Right atrium auricular region (tissue), 2 donors: ENCODE results near the gene SAMD4B. TPM values are rescaled to one million over a fixed set of nuclear protein-coding genes. Genes with fewer than 3 reads are reported as not detected.

Experiments
- DNase-seq: peaks from one replicate; pipeline ENCODE4 v3.0.0-alpha.2; 2019; ENCODE audit warnings: low spot score
- H3K27ac ChIP-seq, 2 donors: fragments of 200-600 bp; sonication (generic); 1 replicate in 1 of 2; 2 replicates in 1 of 2; pipeline ENCODE4 v1.5.1; 2016 to 2019
- H3K27me3 ChIP-seq, 2 donors: fragments of 200-600 bp; sonication (generic); one replicate each; pipeline versions ENCODE4 v1.5.1 to v1.6.0; 2017 to 2019
- H3K36me3 ChIP-seq: fragments of 200-600 bp; sonication (generic); one replicate; pipeline ENCODE4 v1.5.1; 2016
- H3K4me1 ChIP-seq, 2 donors: fragments of 200-600 bp; sonication (generic); one replicate each; pipeline versions ENCODE4 v1.5.1 to v1.6.0; 2017 to 2019
- H3K4me3 ChIP-seq, 2 donors: fragments of 200-600 bp; sonication (generic); 1 replicate in 1 of 2; 2 replicates in 1 of 2; pipeline ENCODE4 v1.5.1; 2017 to 2019; ENCODE audit warnings: mild to moderate bottlenecking in 1 of 2, moderate library complexity in 1 of 2
- H3K9me3 ChIP-seq, 2 donors: fragments of 200-600 bp; sonication (generic); one replicate each; pipeline ENCODE4 v1.5.1; 2019
- total RNA-seq, 2 donors: library from RNA; depleted of rRNA; stranded (reverse); fragments of >200 nt; gene quantifications; one replicate each; pipeline ENCODE4 v1.1.0, GENCODE V29; 2016
- TF ChIP-seq, protein P1 (sequence below), 2 donors: fragments of 200-600 bp; sonication (generic); IDR thresholded peaks; one replicate each; pipeline ENCODE4 v1.5.1; 2019; ENCODE audit warnings: antibody characterized with exemption in 2 of 2

SAMD4B gene
- total RNA-seq, 2 donors from 2014 or later = 48.5 to 97.6 TPM

GRCh38 chr19:39321832-39322176 is 20.4 kb upstream of the SAMD4B start:
- DNase-seq = no peak
- TF ChIP-seq, protein P1, sequence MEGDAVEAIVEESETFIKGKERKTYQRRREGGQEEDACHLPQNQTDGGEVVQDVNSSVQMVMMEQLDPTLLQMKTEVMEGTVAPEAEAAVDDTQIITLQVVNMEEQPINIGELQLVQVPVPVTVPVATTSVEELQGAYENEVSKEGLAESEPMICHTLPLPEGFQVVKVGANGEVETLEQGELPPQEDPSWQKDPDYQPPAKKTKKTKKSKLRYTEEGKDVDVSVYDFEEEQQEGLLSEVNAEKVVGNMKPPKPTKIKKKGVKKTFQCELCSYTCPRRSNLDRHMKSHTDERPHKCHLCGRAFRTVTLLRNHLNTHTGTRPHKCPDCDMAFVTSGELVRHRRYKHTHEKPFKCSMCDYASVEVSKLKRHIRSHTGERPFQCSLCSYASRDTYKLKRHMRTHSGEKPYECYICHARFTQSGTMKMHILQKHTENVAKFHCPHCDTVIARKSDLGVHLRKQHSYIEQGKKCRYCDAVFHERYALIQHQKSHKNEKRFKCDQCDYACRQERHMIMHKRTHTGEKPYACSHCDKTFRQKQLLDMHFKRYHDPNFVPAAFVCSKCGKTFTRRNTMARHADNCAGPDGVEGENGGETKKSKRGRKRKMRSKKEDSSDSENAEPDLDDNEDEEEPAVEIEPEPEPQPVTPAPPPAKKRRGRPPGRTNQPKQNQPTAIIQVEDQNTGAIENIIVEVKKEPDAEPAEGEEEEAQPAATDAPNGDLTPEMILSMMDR (IDR thresholded peaks at IDR 0.05) = no peak
- Histone ChIP-seq H3K9me3 (no peaks in the 10 kb centered on the region), H3K27me3 (no peaks in the 10 kb centered on the region), H3K4me1 (peaks cover 0 to 9% of the 10 kb centered on the region in 2 donors), H3K27ac (no peak overlapping the region), H3K4me3 (no peak overlapping the region), H3K36me3 (no peaks in the 10 kb centered on the region)

GRCh38 chr19:39324242-39324842 is 17.9 kb upstream of the SAMD4B start:
- Histone ChIP-seq H3K4me1 (peaks cover 0 to 15% of the 10 kb centered on the region in 2 donors), H3K27ac (no peak overlapping the region), H3K9me3 (no peaks in the 10 kb centered on the region), H3K36me3 (no peaks in the 10 kb centered on the region), H3K4me3 (no peak overlapping the region), H3K27me3 (no peaks in the 10 kb centered on the region)
- DNase-seq = no peak
- TF ChIP-seq, protein P1 (IDR thresholded peaks at IDR 0.05) = no peak

- DNase-seq = no peak
- H3K4me1 ChIP-seq = peaks cover 0 to 6% of the 10 kb centered on the region in 2 donors
- H3K27me3 ChIP-seq = no peaks in the 10 kb centered on the region
- TF ChIP-seq, protein P1 (IDR thresholded peaks at IDR 0.05) = no peak
- no peak overlapping the region for H3K4me3 ChIP-seq
- H3K9me3 ChIP-seq = no peaks in the 10 kb centered on the region
- H3K27ac ChIP-seq = no peak overlapping the region
- no peaks in the 10 kb centered on the region for H3K36me3 ChIP-seq
Measured at GRCh38 chr19:39325778-39326665, 16.2 kb upstream of the SAMD4B start.

DNA sequence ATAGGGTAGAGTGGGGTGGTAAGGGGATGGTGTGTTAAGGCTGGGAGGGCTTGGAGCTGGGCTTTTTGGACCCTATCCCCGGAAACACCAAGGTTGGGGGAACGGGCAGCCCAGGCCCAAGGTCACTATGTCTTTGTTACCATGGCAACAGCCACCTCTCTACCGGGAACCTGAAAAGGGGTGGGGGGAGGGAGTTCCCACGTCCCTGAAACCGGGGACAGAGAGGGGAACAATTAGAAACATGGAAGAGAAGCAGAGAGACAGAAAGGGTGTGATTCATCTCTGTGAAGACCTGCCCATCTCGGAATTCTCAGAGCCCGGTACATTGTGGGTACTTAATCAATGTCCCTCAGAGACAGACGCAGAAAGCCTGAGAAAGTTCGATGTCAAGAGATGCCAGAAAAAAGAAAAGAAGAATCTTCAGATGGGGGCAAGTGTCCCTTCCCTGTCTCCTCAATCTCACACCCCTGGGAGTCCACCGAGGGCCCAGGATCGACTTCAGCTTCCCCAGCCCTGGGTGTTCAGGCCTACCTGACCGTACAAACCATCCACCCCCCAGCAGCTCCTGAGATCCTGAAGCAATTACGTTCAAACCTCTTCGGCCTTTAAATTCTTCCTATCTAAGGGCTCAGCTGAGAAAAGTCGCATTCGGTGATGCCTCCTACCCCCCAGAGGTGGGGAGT is 14.7 kb upstream of the SAMD4B start:
- Histone ChIP-seq H3K4me1 (peaks cover 0 to 6% of the 10 kb centered on the region in 2 donors), H3K27me3 (no peaks in the 10 kb centered on the region), H3K4me3 (no peak overlapping the region), H3K27ac (no peak overlapping the region), H3K9me3 (no peaks in the 10 kb centered on the region), H3K36me3 (no peaks in the 10 kb centered on the region)
- DNase-seq = no peak
- TF ChIP-seq, protein P1 (IDR thresholded peaks at IDR 0.05) = no peak

GRCh38 chr19:39328046-39328705 is 14.0 kb upstream of the SAMD4B start:
- peak; percentile 85 for DNase-seq
- no peak overlapping the region for H3K4me3 ChIP-seq
- H3K27me3 ChIP-seq = no peaks in the 10 kb centered on the region
- TF ChIP-seq, protein P1 (IDR thresholded peaks at IDR 0.05) = peak; percentile 94 to 97
- peaks cover 0 to 6% of the 10 kb centered on the region in 2 donors for H3K4me1 ChIP-seq
- no peaks in the 10 kb centered on the region for H3K9me3 ChIP-seq
- H3K36me3 ChIP-seq = no peaks in the 10 kb centered on the region
- H3K27ac ChIP-seq = no peak overlapping the region
